Diencephalon (tissue), 1 donor: ENCODE results near the gene TCHP. TPM values are rescaled to one million over a fixed set of nuclear protein-coding genes. Genes with fewer than 3 reads are reported as not detected.

ENCODE experiments used
- small RNA-seq: library from RNA; depleted of rRNA; stranded (forward); fragments of <200 nt; gene quantifications from one replicate; pipeline ENCODE3, GENCODE V24; 2014
- total RNA-seq: library from RNA; depleted of rRNA; stranded (reverse); fragments of >200 nt; gene quantifications from one replicate; pipeline ENCODE4 v1.2.3, GENCODE V29; 2014

Gene TCHP
- total RNA-seq, result 10.1 TPM

GRCh38 chr12:109899783-109900751 is at the start of gene TCHP:
TSS of gene TCHP (plus strand) at chr12:109900274. CDS start at chr12:109903027, 2,753 bp downstream.

GRCh38 chr12:109880043-109880931 is 19.8 kb upstream of the TCHP start, which contains the start of gene GLTP:
TSS of gene GLTP (minus strand) at chr12:109880541. CDS start at chr12:109880374, 167 bp downstream.

Small RNAs within 50 kb of the gene (small RNA-seq; reads per million reads assigned to genes)
- gene RN7SL441P, result not detected

Other genes with a start within 250 kb of the TCHP start
- 10.1 TPM for gene FAM222A, start 186.4 kb upstream of the TCHP start, total RNA-seq
- gene TRPV4, start 66.9 kb upstream of the TCHP start, total RNA-seq, result 0.92 TPM
- 25.8 TPM for gene GLTP, start 19.7 kb upstream of the TCHP start, total RNA-seq
- gene GIT2, start 96.1 kb downstream of the TCHP start, total RNA-seq, result 37.1 TPM
- 31.4 TPM for gene ANKRD13A, start 99.2 kb downstream of the TCHP start, total RNA-seq
- gene C12orf76, start 148.2 kb downstream of the TCHP start, total RNA-seq, result 112 TPM
- gene IFT81, start 224.1 kb downstream of the TCHP start, total RNA-seq, result 79.6 TPM